GM19351 (cell line): ENCODE results near the gene ACVR2B.

Experiments used
- ATAC-seq: cut with Tn5 transposase; IDR thresholded peaks from one replicate; pipeline ENCODE4 v1.9.1; 2021; ENCODE audit warnings: mild to moderate bottlenecking, moderate library complexity; ENCODE audit not compliant: unreplicated experiment

The ACVR2B gene

GRCh38 chr3:38524141-38524739 is 70.5 kb downstream of the ACVR2B start:
- no peak for ATAC-seq

GRCh38 chr3:38526792-38527191 is 73.1 kb downstream of the ACVR2B start:
- ATAC-seq, result no peak

GRCh38 chr3:38528457-38528856 is 74.8 kb downstream of the ACVR2B start:
- no peak for ATAC-seq

DNA sequence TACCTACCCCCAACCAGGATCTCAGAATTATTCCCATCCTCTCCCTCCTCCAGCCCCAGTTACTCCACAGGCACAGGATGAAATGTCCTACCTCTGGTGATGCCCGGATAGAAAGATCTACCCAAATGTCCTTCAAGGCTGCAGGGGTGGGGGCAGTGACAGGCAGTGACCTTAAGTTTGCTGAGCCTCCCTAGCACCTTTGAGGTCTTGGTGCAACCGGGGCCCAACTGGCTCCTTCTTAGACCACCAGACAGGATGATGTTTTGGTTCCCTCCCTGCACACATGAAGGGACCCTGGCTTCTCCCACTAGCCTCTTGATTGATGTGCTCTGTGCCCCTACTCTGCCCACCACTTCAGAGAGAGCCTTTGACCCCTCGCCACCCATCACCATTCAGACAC is 78.8 kb downstream of the ACVR2B start:
- no peak for ATAC-seq

DNA sequence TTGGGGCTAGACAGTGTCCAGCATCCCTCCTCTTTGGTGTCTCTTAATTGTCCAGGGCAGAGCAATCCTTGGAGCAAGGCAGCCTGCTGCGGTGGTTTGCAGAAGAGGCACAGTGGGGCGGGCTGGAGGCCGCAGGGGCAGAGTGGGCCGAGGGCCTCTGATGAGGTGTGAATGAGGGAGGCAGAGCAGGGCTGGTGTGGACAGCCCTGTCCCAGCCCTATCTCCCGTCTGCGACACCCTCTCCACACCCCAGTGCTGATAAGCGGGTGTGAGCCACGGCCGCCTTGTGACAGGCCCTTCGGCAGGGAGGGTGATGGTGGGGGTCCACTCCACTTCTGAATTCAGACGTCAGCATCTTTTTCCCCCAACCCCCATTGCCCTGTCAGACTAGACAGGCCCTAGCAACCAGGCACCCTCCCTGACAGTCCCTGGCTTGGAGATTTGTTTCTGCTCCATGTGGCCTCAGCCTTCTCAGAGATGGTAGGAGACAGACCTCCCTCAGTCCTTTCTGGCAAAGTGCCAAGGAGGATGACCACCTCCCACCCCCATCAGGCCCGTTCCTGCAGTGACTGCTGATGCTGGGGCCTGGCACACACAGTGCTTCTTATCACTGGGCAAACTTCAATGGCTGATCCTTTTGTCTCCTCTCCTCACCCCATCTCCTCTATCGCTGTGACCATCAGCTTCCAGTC is 79.7 kb downstream of the ACVR2B start:
- ATAC-seq, result no peak

GRCh38 chr3:38534180-38534579 is 80.5 kb downstream of the ACVR2B start:
- no peak for ATAC-seq

GRCh38 chr3:38534604-38535003 is 80.9 kb downstream of the ACVR2B start:
- no peak for ATAC-seq

GRCh38 chr3:38536671-38537070 is 83.0 kb downstream of the ACVR2B start:
- no peak for ATAC-seq

- no peak for ATAC-seq
These were observed 85.2 kb downstream of the ACVR2B start for GRCh38 chr3:38538773-38539353.

- no peak for ATAC-seq
These were observed 88.1 kb downstream of the ACVR2B start for GRCh38 chr3:38541806-38542205.
